ENCODE results near the gene HOXB4.

HOXB4 gene

DNA sequence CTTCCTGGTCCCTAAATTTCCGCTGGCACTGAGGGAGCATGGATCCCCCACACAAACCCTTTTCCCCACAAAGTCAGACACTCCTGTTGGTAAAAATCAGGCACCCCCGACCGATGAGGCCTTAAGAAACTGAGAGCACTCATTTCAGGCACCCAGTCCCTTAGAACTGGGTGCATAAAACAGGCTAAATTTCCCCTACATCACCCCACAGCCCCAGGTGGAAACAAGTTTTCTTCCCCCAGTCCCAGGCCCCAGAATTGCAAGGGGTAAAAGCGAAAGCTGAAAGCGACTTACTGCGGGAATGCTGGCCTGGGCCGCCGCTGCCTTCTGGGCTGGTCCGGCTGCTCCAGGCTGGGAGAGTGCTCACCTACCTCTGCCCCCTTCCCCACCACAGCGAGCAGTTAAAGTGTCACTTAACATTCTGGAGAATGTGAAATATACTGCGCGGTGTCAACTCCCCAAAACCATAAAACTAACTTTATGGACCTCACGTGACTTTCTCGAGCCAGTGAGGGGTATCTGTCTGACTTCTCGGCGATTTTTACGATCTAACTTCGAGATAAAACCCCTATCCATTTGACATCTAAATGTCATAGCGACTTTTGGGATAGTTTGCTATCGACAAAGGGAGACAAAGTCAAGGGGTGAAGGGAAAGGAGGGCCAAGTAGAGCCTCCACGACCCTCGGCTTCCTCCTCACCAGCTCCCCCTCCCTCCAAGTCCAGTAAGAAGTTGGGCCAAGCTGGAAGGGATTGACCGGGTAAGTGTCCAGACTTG lies 11.9 kb upstream of the HOXB4 start, which contains the start of gene HOXB3:
Gene HOXB3 (minus strand): TSS at position 411 of the 776 bp plus-strand sequence. CDS start 37,767 bp downstream, outside the sequence.
- DNase-seq (ENCODE audit: low read depth in 3 of 3), result no peak

DNA sequence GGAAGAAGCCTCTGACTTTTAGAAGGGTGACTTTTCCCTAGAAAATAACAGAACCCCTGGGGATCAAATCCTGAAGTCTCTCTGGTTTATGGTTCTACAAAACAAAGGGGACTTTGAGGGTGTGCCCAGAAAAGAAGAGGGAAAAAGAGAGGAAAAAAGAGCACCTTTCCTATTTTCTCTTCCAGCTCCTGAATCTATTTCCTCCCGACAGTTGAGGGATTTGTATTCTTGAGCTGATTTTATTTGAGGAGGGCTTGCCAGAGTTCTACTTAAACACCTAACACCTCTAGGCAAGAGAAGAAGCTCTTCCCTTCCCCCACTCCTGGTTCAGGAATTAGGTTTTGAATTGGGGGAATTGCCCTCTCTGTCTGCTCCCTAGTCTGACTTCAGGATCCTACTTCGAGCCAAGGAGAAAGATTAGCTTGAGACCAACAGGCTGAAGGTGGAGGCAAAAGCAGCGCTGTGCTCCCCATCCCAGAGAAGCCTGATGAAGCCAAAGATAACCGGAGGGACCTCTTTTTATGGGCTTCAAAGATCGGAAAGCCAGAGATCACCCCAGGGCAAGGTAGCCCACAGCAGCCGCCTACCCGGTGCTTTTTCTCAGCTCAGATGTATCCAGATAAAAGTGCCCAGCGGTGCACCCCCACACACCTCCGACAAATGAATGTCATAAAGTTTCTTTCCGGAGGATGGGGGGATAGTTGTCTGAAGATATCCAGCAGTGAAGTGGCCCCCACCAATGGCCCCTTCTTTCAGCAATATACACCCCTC lies 11.1 kb upstream of the HOXB4 start:
- DNase-seq (ENCODE audit: low read depth in 3 of 3), result no peak

DNA sequence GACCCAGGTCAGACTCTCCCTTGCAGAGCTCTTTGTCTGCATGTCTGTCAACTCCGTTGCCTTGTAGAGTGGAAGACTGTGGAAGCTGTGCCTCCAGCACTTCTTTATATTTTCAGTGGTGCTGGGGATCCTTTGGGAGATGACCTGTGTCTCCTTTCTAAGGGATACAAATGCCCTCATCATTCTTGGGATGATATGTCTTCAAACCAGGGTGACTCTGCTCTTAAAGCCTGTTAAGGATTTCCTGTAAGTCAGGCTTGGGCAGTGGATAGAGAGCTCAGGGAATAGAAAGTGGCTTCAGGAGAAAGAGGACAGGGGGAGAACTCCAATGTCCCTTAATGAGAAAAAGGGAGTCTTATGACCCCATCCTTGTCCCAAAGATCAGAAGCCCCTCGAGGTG lies 10.4 kb upstream of the HOXB4 start:
- DNase-seq (ENCODE audit: low read depth in 3 of 3), result no peak

GRCh38 chr17:48588074-48588415 lies 9.9 kb upstream of the HOXB4 start:
- DNase-seq (ENCODE audit: low read depth in 3 of 3), result no peak

DNA sequence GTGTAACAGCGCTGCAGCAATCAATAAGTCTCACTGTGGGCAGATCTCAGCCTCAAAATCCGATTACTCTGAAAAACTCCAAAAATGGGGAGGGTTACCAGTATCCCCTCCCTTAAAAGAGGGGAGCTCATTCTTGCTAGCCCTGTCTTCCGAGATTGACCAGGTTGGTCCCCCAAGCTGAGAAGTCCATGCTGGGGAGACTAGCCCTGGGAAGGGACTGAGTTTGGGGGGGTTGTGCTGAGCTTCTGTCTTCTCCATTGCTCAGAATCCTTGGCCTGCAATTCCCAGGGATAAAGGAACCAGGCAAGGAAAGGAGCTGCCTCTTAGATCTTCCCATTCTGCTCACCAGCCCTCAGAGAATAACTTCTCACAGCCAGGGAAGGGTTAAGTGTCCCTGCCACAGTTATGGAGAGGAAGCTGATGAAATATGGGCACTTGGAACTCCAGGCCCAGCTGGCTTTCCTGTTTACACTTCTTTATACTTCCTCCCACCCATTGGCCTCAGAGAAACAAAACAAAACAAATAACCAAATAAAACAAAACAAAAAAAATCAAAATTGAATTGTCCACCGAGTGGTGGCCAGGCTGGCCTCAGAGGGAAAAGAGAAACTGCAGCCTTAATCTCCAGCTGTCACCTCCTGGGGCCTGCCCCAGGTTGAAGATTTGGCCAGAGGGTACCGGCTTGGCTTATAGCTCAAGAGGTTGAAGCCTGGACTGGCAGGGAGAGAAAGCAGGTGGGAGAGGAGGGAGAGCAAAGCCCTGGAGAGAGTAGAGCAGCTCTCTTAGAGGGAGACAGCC lies 9.3 kb upstream of the HOXB4 start:
- no peak for DNase-seq (ENCODE audit: low read depth in 3 of 3)

- no peak for DNase-seq (ENCODE audit: low read depth in 3 of 3)
Observed at GRCh38 chr17:48586355-48587258, 8.5 kb upstream of the HOXB4 start.

DNA sequence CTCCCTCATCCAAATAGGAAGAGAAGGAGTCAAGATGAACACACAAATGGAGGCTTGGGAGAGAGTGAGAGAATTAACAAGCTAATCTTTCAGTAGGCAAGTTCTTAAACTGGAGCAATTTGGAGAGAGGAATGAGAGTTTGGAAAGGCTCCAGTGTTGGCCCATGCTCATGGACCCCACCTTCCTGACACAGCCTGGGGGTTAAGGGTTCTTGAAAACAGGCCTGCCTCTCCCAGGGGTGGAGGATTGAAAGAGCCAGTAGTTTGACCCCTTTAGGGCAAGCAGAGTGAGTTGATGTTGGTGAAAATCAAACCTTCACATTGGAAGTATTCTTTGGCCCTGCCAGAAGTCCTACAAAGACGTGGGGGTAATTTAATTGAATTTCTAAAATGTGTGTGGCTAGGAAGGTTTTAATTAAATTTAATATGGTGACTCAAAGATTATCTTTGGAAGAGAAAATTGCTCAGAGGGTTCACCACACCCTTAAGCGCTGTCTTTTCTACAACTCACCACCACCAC lies 6.1 kb upstream of the HOXB4 start:
- DNase-seq (ENCODE audit: low read depth in 3 of 3), result no peak

GRCh38 chr17:48583708-48584222 lies 5.6 kb upstream of the HOXB4 start:
- no peak for DNase-seq (ENCODE audit: low read depth in 3 of 3)

DNA sequence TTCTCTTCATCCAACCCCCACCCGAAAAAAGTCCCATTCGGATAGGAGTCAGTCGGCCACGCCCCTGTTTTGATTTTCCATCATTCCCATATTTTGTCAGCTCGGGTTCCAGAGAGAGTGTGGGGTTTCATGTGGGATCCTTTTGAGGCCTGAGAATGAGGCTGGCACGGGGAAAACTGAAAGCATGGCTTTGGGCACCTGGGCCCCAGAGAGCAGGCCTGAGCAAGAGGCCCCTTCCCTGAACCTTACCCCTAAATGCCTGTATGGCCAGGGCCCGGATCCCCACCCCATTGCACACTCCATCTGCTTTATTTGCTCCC lies 4.6 kb upstream of the HOXB4 start:
- no peak for DNase-seq (ENCODE audit: low read depth in 3 of 3)

GRCh38 chr17:48579760-48580554 lies 1.8 kb upstream of the HOXB4 start:
- DNase-seq (ENCODE audit: low read depth in 3 of 3), result no peak

- DNase-seq (ENCODE audit: low read depth in 3 of 3), result no peak
Observed at GRCh38 chr17:48579471-48579759, 1.3 kb upstream of the HOXB4 start.

DNA sequence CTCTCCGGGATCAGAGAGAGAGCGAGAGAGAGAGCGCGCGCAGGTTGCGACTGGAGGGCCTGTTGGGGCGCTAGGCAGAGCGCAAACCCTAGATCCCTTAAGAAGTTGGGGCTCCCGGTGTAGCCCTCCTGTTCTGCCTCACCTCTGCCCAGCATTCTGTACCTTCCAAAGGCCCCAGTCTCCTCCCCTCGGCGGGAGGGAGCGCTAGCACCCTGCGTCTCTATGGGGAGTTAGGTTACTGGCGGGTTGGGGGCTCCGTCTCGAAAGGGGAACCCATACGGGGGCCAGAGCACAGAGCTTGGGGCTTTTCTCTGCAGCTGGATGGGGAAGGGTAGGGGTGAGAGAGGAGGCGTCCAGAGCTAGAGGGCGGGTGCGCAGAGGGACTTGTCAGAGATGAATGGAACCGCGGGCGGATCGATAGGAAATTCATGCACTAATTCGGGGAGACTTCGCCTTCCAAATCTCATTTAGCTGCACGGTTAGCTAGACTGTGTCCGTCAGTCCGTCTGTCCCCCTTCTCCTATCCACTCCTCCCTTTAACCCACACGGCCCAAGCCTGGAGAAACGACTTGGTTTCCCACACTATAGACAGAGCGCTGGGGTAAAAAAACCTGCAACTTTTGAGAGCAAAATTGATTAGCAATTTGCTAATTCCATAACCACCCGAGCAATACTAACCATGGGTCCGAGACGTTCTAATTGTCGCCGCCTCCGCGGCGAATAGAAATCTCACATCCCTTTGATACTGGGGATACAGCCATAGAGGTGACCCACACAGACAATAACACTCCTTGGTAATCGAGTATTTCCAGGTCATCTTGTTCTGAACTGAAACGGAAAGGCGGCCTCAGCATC lies 693 bp upstream of the HOXB4 start:
- no peak for DNase-seq (ENCODE audit: low read depth in 3 of 3)

DNA sequence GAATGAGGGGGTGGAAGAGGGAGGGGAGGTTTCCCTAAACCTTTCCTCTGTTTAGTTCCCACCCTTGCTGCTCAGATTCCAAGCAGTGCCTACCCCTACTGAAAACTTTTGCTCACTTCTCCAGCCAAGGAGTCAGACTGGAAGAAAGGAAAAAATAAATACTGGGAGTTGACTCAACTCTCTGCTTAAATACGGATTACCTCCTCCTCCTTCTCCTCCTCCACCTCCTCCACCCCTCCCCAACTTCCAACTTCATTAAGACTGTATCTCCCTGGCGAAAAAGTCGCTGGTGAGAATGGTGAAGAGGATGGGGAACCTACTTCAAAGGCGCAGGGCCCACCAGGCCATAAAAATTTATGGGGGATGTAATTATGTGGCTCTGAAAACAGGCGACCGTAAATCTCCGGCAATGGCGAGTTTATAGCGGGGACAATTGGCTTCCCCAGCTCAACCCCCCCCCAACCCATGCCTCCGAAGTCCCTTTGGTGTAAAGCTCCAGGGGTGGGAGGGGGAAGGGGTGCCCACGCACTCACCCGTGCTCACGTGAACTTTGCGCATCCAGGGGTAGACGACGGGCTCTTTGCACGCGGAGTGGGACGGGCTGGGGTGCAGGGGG lies 712 bp downstream of the HOXB4 start:
- no peak for DNase-seq (ENCODE audit: low read depth in 3 of 3)

GRCh38 chr17:48576479-48577309 lies 1.5 kb downstream of the HOXB4 start:
- no peak for DNase-seq (ENCODE audit: low read depth in 3 of 3)

- DNase-seq (ENCODE audit: low read depth in 3 of 3), result no peak
Observed at GRCh38 chr17:48575673-48576478, 2.3 kb downstream of the HOXB4 start.

DNA sequence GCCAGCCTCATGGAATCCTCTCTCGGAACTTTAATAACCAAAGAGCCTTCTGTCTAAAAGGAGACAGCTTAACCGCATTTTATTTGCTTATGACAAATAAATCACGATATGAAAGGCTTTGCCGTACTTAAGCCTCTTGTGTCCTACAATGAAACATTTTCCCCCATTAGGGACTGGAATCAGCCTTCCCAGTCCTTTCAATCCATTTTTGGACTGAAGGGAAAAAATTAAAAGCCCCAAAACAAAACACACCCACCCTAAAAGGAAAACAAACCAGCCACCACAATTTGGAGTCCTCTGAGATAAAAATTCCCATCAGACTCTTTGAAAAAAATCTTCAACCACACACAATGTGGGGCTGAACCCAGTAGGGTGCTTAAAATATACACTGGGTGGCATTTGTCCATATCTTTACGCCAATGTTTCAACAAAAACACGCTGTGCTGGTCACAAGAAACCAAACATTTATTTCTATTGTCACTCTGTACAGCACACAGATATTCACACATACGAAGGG lies 3.0 kb downstream of the HOXB4 start:
- no peak for DNase-seq (ENCODE audit: low read depth in 3 of 3)

- DNase-seq (ENCODE audit: low read depth in 3 of 3), result no peak
Observed at GRCh38 chr17:48574505-48575065, 3.6 kb downstream of the HOXB4 start.
